Parathyroid adenoma (tissue), 2 donors: ENCODE results near the gene GLB1L2.

Experiments used
- H2AFZ ChIP-seq: fragments of 300-600 bp; sonication (generic); one replicate; pipeline ENCODE4 v1.7.0; 2017; ENCODE audit warnings: antibody characterized with exemption, mild to moderate bottlenecking
- H3K27ac ChIP-seq: fragments of 300-600 bp; sonication (generic); one replicate; pipeline ENCODE4 v1.7.0; 2017
- H3K27me3 ChIP-seq: fragments of 300-600 bp; sonication (generic); one replicate; pipeline ENCODE4 v1.7.0; 2017; ENCODE audit warnings: low read length; ENCODE audit not compliant: control insufficient read depth, insufficient read depth
- H3K36me3 ChIP-seq: fragments of 300-600 bp; sonication (generic); one replicate; pipeline ENCODE4 v1.7.0; 2017; ENCODE audit warnings: low read length; ENCODE audit not compliant: control insufficient read depth, insufficient read depth
- H3K4me1 ChIP-seq: fragments of 300-600 bp; sonication (generic); one replicate; pipeline ENCODE4 v1.7.0; 2017; ENCODE audit warnings: control low read depth
- H3K4me2 ChIP-seq: fragments of 300-600 bp; sonication (generic); one replicate; pipeline ENCODE4 v1.7.0; 2017; ENCODE audit warnings: low read length
- H3K4me3 ChIP-seq: fragments of 300-600 bp; sonication (generic); one replicate; pipeline ENCODE4 v1.7.0; 2017; ENCODE audit warnings: low read depth, low read length
- H3K79me2 ChIP-seq: fragments of 300-600 bp; sonication (generic); one replicate; pipeline ENCODE4 v1.7.0; 2017; ENCODE audit warnings: control low read depth
- H3K9ac ChIP-seq: fragments of 300-600 bp; sonication (generic); one replicate; pipeline ENCODE4 v1.7.0; 2017; ENCODE audit warnings: mild to moderate bottlenecking
- H3K9me3 ChIP-seq: fragments of 300-600 bp; sonication (generic); one replicate; pipeline ENCODE4 v1.7.0; 2017; ENCODE audit warnings: low read length; ENCODE audit not compliant: control insufficient read depth
- TF ChIP-seq, protein P1 (sequence below): fragments of 300-600 bp; sonication (generic); IDR thresholded peaks from one replicate; pipeline ENCODE4 v1.7.0; 2017; ENCODE audit warnings: antibody characterized with exemption, mild to moderate bottlenecking
- donor health status: primary hyperparathyroidism.

Gene GLB1L2

DNA sequence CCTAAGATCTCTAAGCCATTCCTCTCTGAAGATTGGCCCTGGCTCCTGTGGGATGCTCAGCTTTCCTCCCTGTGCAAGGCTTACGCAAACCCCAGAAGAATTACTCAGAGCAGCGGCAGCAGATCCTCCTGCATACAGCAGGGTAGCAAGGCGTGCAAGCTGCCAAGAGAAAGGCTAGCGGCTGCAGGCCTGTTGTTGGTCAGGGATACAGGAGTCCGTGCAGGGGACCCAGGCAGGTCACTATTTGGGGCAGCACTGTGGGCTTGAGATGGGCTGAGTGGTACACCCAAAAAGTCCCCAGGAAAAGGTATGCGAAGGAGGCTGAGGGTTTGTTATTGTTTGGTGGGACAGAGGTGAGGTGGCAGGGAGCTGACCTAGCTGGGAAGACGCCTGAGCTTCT lies 1.5 kb downstream of the GLB1L2 start:
- Histone ChIP-seq H3K9ac (no peak overlapping the region), H3K4me1 (no peaks in the 10 kb centered on the region), H3K4me3 (no peak overlapping the region), H3K27ac (no peak overlapping the region), H3K79me2 (no peaks in the 10 kb centered on the region), H3K36me3 (no peaks in the 10 kb centered on the region), H3K27me3 (no peaks in the 10 kb centered on the region), H3K4me2 (no peak overlapping the region), H2AFZ (no peak overlapping the region), H3K9me3 (no peaks in the 10 kb centered on the region)
- TF ChIP-seq, protein P1, sequence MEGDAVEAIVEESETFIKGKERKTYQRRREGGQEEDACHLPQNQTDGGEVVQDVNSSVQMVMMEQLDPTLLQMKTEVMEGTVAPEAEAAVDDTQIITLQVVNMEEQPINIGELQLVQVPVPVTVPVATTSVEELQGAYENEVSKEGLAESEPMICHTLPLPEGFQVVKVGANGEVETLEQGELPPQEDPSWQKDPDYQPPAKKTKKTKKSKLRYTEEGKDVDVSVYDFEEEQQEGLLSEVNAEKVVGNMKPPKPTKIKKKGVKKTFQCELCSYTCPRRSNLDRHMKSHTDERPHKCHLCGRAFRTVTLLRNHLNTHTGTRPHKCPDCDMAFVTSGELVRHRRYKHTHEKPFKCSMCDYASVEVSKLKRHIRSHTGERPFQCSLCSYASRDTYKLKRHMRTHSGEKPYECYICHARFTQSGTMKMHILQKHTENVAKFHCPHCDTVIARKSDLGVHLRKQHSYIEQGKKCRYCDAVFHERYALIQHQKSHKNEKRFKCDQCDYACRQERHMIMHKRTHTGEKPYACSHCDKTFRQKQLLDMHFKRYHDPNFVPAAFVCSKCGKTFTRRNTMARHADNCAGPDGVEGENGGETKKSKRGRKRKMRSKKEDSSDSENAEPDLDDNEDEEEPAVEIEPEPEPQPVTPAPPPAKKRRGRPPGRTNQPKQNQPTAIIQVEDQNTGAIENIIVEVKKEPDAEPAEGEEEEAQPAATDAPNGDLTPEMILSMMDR: no peak

DNA sequence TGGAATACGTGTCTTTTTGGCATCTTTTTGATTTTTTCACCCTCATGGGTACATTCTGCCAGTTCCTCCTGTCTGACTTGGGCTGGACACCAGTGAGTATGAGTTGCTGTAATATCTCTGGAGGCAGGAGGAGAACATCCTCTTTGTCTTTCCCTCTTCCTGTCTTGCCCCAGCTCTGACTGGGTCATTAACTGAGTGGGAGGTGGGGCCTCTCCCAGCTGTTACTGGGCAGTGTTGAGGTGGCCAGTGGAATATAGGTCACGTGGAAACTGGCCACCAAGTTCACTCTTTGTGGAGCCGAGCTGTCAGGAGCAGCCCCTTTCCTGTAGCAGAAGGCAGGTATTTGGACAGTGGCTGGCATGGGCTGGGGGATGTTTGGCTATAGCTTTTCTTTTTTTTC lies 2.2 kb downstream of the GLB1L2 start:
- Histone ChIP-seq H3K4me3 (no peak overlapping the region), H3K4me2 (no peak overlapping the region), H3K9me3 (no peaks in the 10 kb centered on the region), H3K4me1 (no peaks in the 10 kb centered on the region), H3K79me2 (no peaks in the 10 kb centered on the region), H3K27ac (no peak overlapping the region), H3K27me3 (no peaks in the 10 kb centered on the region), H3K9ac (no peak overlapping the region), H3K36me3 (no peaks in the 10 kb centered on the region), H2AFZ (no peak overlapping the region)
- TF ChIP-seq, protein P1: no peak

DNA sequence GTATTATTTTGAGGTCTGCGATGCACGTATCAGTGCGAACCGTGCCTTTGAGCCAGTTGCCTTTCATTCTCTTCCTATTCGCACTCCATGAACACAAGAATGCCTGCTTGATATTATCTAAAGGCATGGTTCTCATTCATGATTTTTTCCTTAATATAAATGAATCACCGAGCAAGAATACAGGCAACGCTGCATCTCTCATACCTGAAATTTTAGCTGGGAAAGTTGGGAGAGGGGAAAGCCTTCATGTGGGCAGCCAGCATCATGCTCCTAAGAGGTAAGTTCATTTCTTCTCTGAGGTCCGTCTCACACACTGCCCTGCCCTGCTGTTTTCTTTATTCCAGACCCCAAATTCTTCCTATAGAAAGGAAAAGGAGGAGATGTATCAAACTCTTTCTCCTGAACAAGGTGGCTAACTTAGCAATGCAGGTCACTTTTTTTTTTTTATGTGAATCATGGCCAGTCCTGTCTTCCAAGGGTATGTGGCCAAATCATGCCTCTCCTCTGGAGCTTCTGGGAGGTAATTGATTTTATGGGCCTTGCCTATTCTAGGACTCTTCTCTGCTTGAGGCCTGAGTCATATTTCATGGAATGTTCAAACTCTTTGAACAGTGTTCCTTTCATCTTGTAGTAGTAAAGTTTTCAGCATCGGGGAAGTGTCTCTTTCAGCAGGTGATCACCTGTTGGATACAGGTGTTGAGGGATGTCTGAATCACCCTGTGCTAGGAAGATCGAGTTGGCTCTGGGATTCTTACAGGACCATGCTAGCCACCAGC lies 3.2 kb downstream of the GLB1L2 start:
- no peak overlapping the region for H3K27ac ChIP-seq
- no peak overlapping the region for H3K4me2 ChIP-seq
- H3K27me3 ChIP-seq: no peaks in the 10 kb centered on the region
- TF ChIP-seq, protein P1: no peak
- no peaks in the 10 kb centered on the region for H3K36me3 ChIP-seq
- H3K4me3 ChIP-seq: no peak overlapping the region
- H3K79me2 ChIP-seq: no peaks in the 10 kb centered on the region
- no peak overlapping the region for H3K9ac ChIP-seq
- H2AFZ ChIP-seq: no peak overlapping the region
- no peaks in the 10 kb centered on the region for H3K4me1 ChIP-seq
- no peaks in the 10 kb centered on the region for H3K9me3 ChIP-seq

DNA sequence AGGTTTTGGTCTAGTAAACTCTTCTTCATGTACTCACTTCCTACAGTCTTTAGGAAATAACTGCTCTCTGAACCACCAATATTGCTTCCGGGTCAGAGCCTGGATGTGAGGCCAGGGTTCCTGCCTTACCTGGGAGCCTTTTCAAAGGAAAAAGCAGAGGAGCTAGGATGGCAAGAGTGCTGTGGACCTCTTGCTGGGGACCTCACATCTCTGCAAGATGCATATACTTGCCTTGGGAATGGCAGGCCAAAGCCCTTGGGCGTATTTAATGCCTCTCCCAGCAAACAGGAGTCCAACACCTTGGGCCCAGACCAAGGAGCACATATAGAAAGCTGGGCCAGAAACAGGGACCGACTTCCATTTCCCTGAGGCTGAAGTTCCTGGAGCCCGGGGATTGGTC lies 5.3 kb downstream of the GLB1L2 start:
- Histone ChIP-seq H3K27me3 (no peaks in the 10 kb centered on the region), H3K4me3 (no peak overlapping the region)
- TF ChIP-seq, protein P1: no peak

DNA sequence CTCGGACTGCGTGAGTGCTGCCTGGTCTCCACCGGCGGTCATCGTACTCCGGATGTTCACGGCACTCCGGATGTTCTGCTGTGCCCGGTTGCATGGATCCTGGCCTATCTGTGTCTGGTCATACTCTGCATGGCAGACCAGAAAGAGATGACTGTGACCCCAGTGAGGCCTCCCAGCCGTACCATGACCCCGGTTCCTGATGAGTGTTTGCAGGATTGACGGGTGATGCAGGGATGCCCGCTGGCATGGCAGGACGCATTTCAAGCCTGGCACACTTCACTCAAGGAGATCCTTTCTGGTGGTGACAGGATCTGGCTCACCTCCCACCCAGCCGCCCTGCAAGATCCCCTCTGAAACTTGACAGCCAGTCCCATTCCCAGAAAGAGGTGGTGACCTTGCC lies 6.3 kb downstream of the GLB1L2 start:
- Histone ChIP-seq H3K79me2 (no peaks in the 10 kb centered on the region), H3K9ac (no peak overlapping the region), H2AFZ (no peak overlapping the region), H3K4me3 (no peak overlapping the region), H3K36me3 (no peaks in the 10 kb centered on the region), H3K27me3 (no peaks in the 10 kb centered on the region), H3K9me3 (no peaks in the 10 kb centered on the region), H3K27ac (no peak overlapping the region), H3K4me2 (no peak overlapping the region), H3K4me1 (no peaks in the 10 kb centered on the region)
- TF ChIP-seq, protein P1: no peak

More for the DNA sequence above, 5.3 kb downstream of the GLB1L2 start:
- H3K4me2 ChIP-seq: no peak overlapping the region
- no peak overlapping the region for H2AFZ ChIP-seq
- H3K4me1 ChIP-seq: no peaks in the 10 kb centered on the region
- no peaks in the 10 kb centered on the region for H3K9me3 ChIP-seq
- H3K9ac ChIP-seq: no peak overlapping the region
- no peaks in the 10 kb centered on the region for H3K79me2 ChIP-seq
- no peak overlapping the region for H3K27ac ChIP-seq
- no peaks in the 10 kb centered on the region for H3K36me3 ChIP-seq
